HEK293T (cell line): Measurements from ENCODE around the gene ABCA3.

Source experiments
- CTCF ChIA-PET: fragments of 350-600 bp; formaldehyde crosslinking; extraction: SDS; loops from one replicate; lab custom pipeline; 2021; ENCODE audit warnings: antibody characterized with exemption, inconsistent platforms; lab: Yijun Ruan, JAX
- POLR2A ChIA-PET: fragments of 350-600 bp; formaldehyde crosslinking; extraction: SDS; loops from one replicate; lab custom pipeline; 2020; ENCODE audit warnings: antibody characterized with exemption, inconsistent platforms; lab: Yijun Ruan, JAX
- DNase-seq: peaks from one replicate; pipeline ENCODE4 v3.0.0; 2012; ENCODE audit warnings: mixed read lengths; ENCODE audit errors: extremely low spot score
- ARNT ChIP-seq: fragments of 450-650 bp; IDR thresholded peaks from 2 replicates; pipeline ENCODE4 v1.6.1; 2017; ENCODE audit warnings: mild to moderate bottlenecking
- BHLHE40 ChIP-seq: fragments of 450-650 bp; IDR thresholded peaks from 2 replicates; pipeline ENCODE4 v1.6.1; 2016; ENCODE audit warnings: mild to moderate bottlenecking, moderate library complexity, borderline replicate concordance
- CTBP1 ChIP-seq: fragments of 450-650 bp; IDR thresholded peaks from 2 replicates; pipeline ENCODE4 v1.6.1; 2016; ENCODE audit warnings: borderline replicate concordance
- ELF4 ChIP-seq: fragments of 450-650 bp; IDR thresholded peaks from 2 replicates; pipeline ENCODE4 v1.6.1; 2017; ENCODE audit warnings: antibody characterized with exemption
- FOXA1 ChIP-seq: fragments of 450-650 bp; IDR thresholded peaks from 2 replicates; pipeline ENCODE4 v1.6.1; 2016; ENCODE audit warnings: mild to moderate bottlenecking
- FOXK2 ChIP-seq: fragments of 450-650 bp; IDR thresholded peaks from 2 replicates; pipeline ENCODE4 v1.6.1; 2016; ENCODE audit warnings: mild to moderate bottlenecking
- FOXM1 ChIP-seq: fragments of 450-650 bp; IDR thresholded peaks from 2 replicates; pipeline ENCODE4 v1.6.1; 2017; ENCODE audit warnings: mild to moderate bottlenecking, borderline replicate concordance
- HDGF ChIP-seq: fragments of 450-650 bp; IDR thresholded peaks from 2 replicates; pipeline ENCODE4 v1.6.1; 2017; ENCODE audit warnings: antibody characterized with exemption, borderline replicate concordance
- L3MBTL2 ChIP-seq: fragments of 450-650 bp; conservative IDR thresholded peaks from 2 replicates; pipeline ENCODE4 v1.6.1; 2016; ENCODE audit warnings: mild to moderate bottlenecking
- LEF1 ChIP-seq: fragments of 450-650 bp; IDR thresholded peaks from 2 replicates; pipeline ENCODE4 v1.6.1; 2017; ENCODE audit warnings: mild to moderate bottlenecking, borderline replicate concordance
- NFRKB ChIP-seq: fragments of 450-650 bp; IDR thresholded peaks from 2 replicates; pipeline ENCODE4 v1.6.1; 2016; ENCODE audit warnings: mild to moderate bottlenecking, moderate library complexity
- SP1 ChIP-seq: fragments of 450-650 bp; IDR thresholded peaks from 2 replicates; pipeline ENCODE4 v1.6.1; 2017
- SUZ12 ChIP-seq: fragments of 450-650 bp; IDR thresholded peaks from 2 replicates; pipeline ENCODE4 v1.6.1; 2016; ENCODE audit warnings: mild to moderate bottlenecking
- TARDBP ChIP-seq: fragments of 450-650 bp; IDR thresholded peaks from 2 replicates; pipeline ENCODE4 v1.6.1; 2016
- ZNF384 ChIP-seq: fragments of 450-650 bp; IDR thresholded peaks from 2 replicates; pipeline ENCODE4 v1.6.1; 2016
- TF ChIP-seq, protein P1 (sequence below): fragments of 450-650 bp; IDR thresholded peaks from 2 replicates; pipeline ENCODE4 v1.6.1; 2016

ABCA3 gene

GRCh38 chr16:2326191-2326590 is 14.3 kb downstream of the ABCA3 start:
- POLR2A ChIA-PET = no interaction called here
- CTCF ChIA-PET = no interaction called here
- TF ChIP-seq ZNF384 (no peak), FOXK2 (no peak), FOXM1 (no peak), BHLHE40 (no peak), HDGF (no peak), ELF4 (no peak), TARDBP (no peak), SUZ12 (no peak), SP1 (no peak), NFRKB (no peak), ARNT (no peak), CTBP1 (no peak), FOXA1 (no peak), L3MBTL2 (no peak), LEF1 (no peak)
- TF ChIP-seq, protein P1, sequence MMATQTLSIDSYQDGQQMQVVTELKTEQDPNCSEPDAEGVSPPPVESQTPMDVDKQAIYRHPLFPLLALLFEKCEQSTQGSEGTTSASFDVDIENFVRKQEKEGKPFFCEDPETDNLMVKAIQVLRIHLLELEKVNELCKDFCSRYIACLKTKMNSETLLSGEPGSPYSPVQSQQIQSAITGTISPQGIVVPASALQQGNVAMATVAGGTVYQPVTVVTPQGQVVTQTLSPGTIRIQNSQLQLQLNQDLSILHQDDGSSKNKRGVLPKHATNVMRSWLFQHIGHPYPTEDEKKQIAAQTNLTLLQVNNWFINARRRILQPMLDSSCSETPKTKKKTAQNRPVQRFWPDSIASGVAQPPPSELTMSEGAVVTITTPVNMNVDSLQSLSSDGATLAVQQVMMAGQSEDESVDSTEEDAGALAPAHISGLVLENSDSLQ = no peak
- DNase-seq = no peak

DNA sequence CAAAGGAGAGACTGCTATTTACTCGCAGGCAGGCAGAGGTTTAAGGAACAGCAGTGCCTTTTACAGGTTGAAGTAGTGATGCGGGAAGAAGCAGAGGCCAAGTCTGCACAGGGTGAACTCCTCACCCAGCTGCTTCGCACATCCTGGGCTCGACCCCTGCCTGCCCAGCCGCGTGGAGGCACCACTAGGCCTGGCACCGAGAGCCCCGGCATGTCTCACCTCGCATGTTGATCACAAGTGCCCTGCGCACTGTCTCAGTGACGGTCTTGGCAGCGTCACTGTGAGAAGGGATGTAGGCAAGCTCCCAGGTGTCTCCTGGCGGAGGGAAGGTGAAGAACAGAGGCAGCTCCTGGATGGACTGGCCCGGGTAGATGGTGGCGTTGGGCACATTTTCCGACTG is 14.7 kb downstream of the ABCA3 start:
- ChIA-PET POLR2A (no interaction called here), CTCF (no interaction called here)
- DNase-seq = no peak
- TF ChIP-seq ELF4 = no peak
- no peak for TF ChIP-seq FOXM1
- TF ChIP-seq TARDBP = no peak
- TF ChIP-seq CTBP1 = no peak
- no peak for TF ChIP-seq L3MBTL2
- TF ChIP-seq FOXK2 = no peak
- TF ChIP-seq, protein P1 = no peak
- TF ChIP-seq BHLHE40 = no peak
- TF ChIP-seq NFRKB = no peak
- TF ChIP-seq SUZ12 = no peak
- TF ChIP-seq HDGF = no peak
- TF ChIP-seq ZNF384 = no peak
- TF ChIP-seq ARNT = no peak
- no peak for TF ChIP-seq LEF1
- no peak for TF ChIP-seq SP1
- no peak for TF ChIP-seq FOXA1

DNA sequence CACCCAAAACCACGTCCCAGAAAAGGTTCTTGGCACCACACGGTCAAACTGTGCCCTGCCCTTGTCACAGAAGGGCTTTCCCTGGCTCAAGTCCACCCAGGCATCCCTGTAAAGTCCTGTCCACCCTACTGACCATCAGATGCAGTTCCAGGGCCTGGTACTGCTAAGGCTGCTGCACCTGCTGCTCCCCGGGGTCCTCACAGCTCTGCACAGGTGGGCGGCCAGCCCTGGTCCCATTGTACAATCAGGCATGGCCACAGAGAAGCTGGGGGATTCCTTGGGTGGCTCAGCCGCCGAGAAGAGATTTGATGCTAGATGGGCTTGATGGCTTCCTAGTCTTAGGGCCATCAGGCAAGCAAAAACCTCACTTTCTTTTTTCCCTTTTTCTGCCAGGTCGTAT is 15.3 kb downstream of the ABCA3 start:
- TF ChIP-seq SUZ12 (no peak), ZNF384 (no peak)
- no peak for DNase-seq
- POLR2A ChIA-PET = no interaction called here
- CTCF ChIA-PET = no interaction called here

GRCh38 chr16:2324296-2324859 is 16.1 kb downstream of the ABCA3 start:
- no peak for TF ChIP-seq BHLHE40
- POLR2A ChIA-PET = no interaction called here
- CTCF ChIA-PET = no interaction called here
- DNase-seq = no peak

GRCh38 chr16:2323701-2324100 is 16.8 kb downstream of the ABCA3 start:
- TF ChIP-seq SP1 = no peak
- TF ChIP-seq HDGF = no peak
- no peak for TF ChIP-seq BHLHE40
- no peak for TF ChIP-seq NFRKB
- no peak for TF ChIP-seq ELF4
- TF ChIP-seq, protein P1 = no peak
- ChIA-PET CTCF (no interaction called here), POLR2A (no interaction called here)
- no peak for DNase-seq

DNA sequence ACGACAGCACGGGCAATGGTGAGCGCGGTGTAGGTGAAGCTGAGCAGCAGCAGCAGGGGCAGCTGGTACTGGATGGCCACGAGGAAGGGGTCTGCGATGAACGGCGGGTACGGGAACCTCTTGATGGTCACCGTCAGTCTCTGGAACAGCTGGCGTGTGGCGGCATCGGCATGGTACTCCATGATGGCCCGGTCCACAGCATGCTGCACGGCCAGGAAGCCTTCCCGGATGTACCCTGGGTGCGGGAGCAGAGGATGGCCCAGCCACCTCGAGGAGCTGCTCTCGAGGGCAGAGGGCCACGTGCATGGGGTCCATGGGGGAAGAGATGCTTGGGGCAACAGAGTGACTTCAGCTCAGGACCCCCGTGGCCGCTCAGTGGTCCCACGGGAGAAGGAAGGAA is 20.9 kb downstream of the ABCA3 start:
- ChIA-PET POLR2A (no interaction called here), CTCF (no interaction called here)
- TF ChIP-seq BHLHE40 (no peak), FOXA1 (no peak), ARNT (no peak), SUZ12 (no peak), HDGF (no peak), FOXK2 (no peak), LEF1 (no peak), ZNF384 (no peak), CTBP1 (no peak), TARDBP (no peak), NFRKB (no peak), ELF4 (no peak), L3MBTL2 (no peak), FOXM1 (no peak), SP1 (no peak)
- TF ChIP-seq, protein P1 = no peak
- DNase-seq = no peak
